HUES64 (cell line): ENCODE measurements around the gene NT5C2.
"Not testable (repeated sequence)": the region's sequence is repeated elsewhere in the genome, so short reads cannot be mapped to it uniquely, and the experiment has no call there.

Source experiments
- H3K27ac ChIP-seq: 2 replicates; pipeline ENCODE4 v1.7.0; 2013; ENCODE audit warnings: low read depth, low read length, inconsistent platforms
- H3K27me3 ChIP-seq: 2 replicates; pipeline ENCODE4 v1.6.1; 2013; ENCODE audit warnings: mild to moderate bottlenecking, low read length; ENCODE audit not compliant: insufficient read depth
- H3K36me3 ChIP-seq: 2 replicates; pipeline ENCODE4 v1.6.1; 2013; ENCODE audit warnings: mild to moderate bottlenecking, low read length; ENCODE audit not compliant: insufficient read depth
- H3K4me1 ChIP-seq: 2 replicates; pipeline ENCODE4 v1.6.1; 2013; ENCODE audit warnings: mild to moderate bottlenecking, low read length, moderate library complexity; ENCODE audit not compliant: insufficient read depth
- H3K4me3 ChIP-seq: 2 replicates; pipeline ENCODE4 v1.5.1; 2013; ENCODE audit warnings: mild to moderate bottlenecking, low read length, moderate library complexity
- H3K9ac ChIP-seq: 2 replicates; pipeline ENCODE4 v1.6.1; 2013; ENCODE audit warnings: mild to moderate bottlenecking, low read depth, low read length
- H3K9me3 ChIP-seq: 2 replicates; pipeline ENCODE4 v1.6.1; 2013; ENCODE audit warnings: low read depth, low read length; ENCODE audit not compliant: insufficient read depth
- WGBS: fragments of 150-250, 120-280 bp; methylation state at CpG from one replicate; pipeline ENCODE4 v1.1.7; 2013; ENCODE audit warnings: missing lambda C conversion rate; 5-methylcytosine and 5-hydroxymethylcytosine counted together

NT5C2 gene

DNA sequence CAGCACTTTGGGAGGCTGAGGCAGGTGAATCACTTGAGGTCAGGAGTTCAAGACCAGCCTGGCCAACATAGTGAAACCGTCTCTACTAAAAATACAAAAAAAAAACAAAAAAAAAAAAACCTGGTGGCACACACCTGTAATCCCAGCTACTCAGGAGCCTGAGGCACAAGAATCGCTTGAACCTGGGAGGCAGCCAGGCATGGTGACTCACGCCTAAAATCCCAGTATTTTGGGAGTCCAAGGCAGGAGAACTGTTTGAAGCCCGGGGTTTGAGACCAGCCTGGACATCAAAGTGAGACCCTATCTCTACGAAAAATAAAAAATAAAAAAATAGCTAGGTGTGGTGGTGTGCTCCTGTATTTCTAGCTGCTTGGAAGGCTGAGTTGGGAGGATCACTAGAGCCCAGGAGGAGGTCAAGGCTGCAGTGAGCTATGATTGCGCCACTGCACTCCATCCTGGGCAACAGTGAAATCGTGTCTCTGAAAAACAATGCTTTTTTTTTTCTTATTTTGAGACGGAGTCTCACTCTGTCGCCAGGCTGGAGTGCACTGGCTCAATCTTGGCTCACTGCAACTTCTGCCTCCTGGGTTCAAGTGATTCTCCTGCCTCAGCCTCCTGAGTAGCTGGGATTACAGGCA, 29.2 kb downstream of the NT5C2 start:
- not testable (repeated sequence) for H3K4me3 ChIP-seq, H3K27ac ChIP-seq, H3K4me1 ChIP-seq, H3K9ac ChIP-seq, H3K9me3 ChIP-seq, H3K27me3 ChIP-seq
- WGBS = 97% methylated on average over 9 of the region's 9 CpGs
- peaks cover 42% of the 10 kb centered on the region for H3K36me3 ChIP-seq

GRCh38 chr10:103157246-103157645, 35.8 kb downstream of the NT5C2 start:
- no peak overlapping the region for H3K4me3 ChIP-seq
- WGBS = 100% methylated on average over 1 of the region's 1 CpG
- H3K9ac ChIP-seq = no peak overlapping the region
- no peaks in the 10 kb centered on the region for H3K9me3 ChIP-seq
- no peaks in the 10 kb centered on the region for H3K27me3 ChIP-seq
- H3K36me3 ChIP-seq = peaks cover 17% of the 10 kb centered on the region; the same call in 1 of the 2 replicates
- no peak overlapping the region for H3K27ac ChIP-seq
- peaks cover 30% of the 10 kb centered on the region for H3K4me1 ChIP-seq

DNA sequence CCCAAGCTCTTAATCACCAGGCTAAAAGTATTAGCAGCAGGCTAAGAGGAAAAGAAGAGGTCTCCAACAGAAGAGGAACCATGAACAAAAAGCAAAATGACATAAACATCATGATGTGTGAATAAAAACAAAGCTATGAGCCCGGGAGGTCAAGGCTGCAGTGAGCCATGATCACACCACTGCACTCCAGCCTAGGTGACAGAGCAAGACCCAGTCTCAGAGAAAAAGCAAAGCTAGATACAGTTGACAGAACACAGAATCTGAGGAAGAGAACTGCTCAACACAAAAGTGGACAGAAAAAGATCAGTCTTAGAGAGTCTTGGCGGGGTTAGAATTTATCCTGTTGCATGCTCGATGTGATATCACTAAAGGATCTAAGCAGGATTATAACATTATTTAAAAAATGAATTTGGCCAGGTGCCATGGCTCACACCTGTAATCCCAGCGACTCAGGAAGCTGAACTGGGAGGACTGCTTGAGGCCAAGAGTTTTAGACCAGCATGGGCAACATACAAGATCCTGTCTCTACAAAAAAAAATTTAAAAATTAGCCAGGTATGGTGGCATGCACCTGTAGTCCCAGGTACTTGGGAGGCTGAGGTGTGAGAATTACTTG, 37.5 kb downstream of the NT5C2 start:
- H3K36me3 ChIP-seq = peaks cover 15% of the 10 kb centered on the region; the same call in 1 of the 2 replicates
- no peaks in the 10 kb centered on the region for H3K27me3 ChIP-seq
- 91% methylated on average over 4 of the region's 4 CpGs for WGBS
- H3K9ac ChIP-seq = no peak overlapping the region
- H3K4me1 ChIP-seq = peaks cover 30% of the 10 kb centered on the region
- H3K9me3 ChIP-seq = no peaks in the 10 kb centered on the region
- H3K27ac ChIP-seq = no peak overlapping the region
- no peak overlapping the region for H3K4me3 ChIP-seq

DNA sequence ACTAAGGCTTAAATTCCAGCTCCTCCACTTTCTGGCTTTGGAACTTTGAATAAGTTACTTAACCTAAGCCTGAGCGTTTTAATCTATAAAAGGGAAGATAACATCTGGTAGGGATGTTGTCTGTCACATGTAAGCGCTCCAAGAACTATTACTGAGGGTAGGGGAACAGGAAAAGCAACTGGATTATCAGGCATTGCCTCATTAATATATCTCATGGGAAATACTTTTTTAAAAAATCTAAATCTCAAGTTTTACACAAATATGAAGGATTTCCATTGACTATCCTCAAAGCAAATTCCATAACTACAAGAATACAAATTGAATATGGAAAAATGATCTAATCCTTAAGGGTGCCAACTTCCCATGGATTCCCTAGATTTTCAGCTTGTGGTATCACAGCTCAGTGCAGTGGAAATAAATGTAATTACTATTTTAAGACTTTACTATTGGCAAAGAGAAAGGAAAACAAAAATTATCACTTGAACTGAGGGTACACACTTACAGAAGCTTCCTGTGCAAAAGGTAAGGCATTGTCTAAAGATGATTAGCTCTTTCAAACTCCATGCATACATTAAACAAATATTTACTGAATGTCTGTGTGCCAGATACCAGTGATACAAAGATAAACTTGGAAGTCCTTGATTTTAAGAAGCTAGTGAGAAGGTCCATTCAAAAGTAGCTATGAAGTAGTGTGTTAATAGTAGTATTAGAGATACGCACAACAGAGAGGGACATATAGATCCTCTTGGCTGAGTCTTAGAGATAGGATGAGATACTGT, 38.4 kb downstream of the NT5C2 start:
- Histone ChIP-seq H3K4me3 (no peak overlapping the region), H3K9ac (no peak overlapping the region), H3K27me3 (no peaks in the 10 kb centered on the region), H3K9me3 (no peaks in the 10 kb centered on the region), H3K36me3 (peaks cover 12% of the 10 kb centered on the region; the same call in 1 of the 2 replicates), H3K4me1 (peaks cover 30% of the 10 kb centered on the region), H3K27ac (no peak overlapping the region)
- 81% methylated on average over 3 of the region's 3 CpGs for WGBS

DNA sequence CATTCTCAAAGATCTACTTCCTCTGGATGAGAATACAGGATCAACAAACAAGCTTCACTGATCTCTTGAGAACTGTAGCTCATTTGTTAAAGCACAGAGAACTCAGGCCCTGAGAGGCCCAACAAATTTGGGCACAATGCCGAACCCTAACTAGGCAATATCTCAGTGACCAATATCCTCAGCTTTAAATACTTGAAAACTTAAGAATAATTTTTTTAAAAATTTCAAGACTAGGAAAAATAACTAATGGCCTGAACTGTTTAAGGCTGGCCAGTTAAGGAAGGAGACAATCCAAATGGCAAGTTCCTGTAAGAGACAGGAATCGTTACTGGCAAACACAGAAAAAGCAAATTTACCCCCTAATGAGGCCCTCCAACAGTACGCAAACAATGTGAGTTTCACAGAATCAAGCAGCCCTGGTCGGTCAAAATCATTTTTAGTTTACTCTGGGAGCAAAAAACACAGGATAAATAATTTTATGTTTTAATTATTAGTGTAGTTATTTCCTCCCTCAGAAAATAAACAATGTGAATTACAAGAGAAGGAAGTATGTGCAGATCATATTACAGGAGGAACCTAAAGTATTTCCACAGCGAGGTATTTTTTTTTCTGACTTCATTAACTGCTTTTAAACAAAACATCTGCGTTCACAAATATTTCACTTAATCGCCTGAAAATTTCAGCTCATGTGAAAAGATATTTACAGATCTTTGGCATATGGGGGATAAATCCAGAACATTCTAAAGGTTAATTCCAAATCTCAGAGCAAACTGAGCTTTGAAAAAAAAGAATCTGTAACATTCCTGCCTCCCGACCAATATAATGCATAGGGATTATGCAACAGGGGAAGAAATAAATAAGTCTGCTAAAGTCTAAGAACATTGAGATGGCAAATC, 39.5 kb downstream of the NT5C2 start:
- 51% methylated on average over 7 of the region's 8 CpGs for WGBS
- peaks cover 6% of the 10 kb centered on the region; the same call in 1 of the 2 replicates for H3K36me3 ChIP-seq
- no peaks in the 10 kb centered on the region for H3K27me3 ChIP-seq
- H3K4me1 ChIP-seq = peaks cover 30% of the 10 kb centered on the region
- H3K9me3 ChIP-seq = no peaks in the 10 kb centered on the region
- H3K4me3 ChIP-seq = peak overlapping the region; percentile 15; the same call in 1 of the 2 replicates
- H3K27ac ChIP-seq = peak overlapping the region; percentile 79
- peak overlapping the region; percentile 46; the same call in 1 of the 2 replicates for H3K9ac ChIP-seq

GRCh38 chr10:103149991-103150622, 43.0 kb downstream of the NT5C2 start:
- Histone ChIP-seq H3K4me1 (peaks cover 42% of the 10 kb centered on the region), H3K36me3 (no peaks in the 10 kb centered on the region; the same call in 1 of the 2 replicates), H3K4me3 (no peak overlapping the region), H3K9ac (no peak overlapping the region), H3K27ac (no peak overlapping the region), H3K9me3 (no peaks in the 10 kb centered on the region), H3K27me3 (no peaks in the 10 kb centered on the region)
- 96% methylated on average over 1 of the region's 2 CpGs for WGBS

DNA sequence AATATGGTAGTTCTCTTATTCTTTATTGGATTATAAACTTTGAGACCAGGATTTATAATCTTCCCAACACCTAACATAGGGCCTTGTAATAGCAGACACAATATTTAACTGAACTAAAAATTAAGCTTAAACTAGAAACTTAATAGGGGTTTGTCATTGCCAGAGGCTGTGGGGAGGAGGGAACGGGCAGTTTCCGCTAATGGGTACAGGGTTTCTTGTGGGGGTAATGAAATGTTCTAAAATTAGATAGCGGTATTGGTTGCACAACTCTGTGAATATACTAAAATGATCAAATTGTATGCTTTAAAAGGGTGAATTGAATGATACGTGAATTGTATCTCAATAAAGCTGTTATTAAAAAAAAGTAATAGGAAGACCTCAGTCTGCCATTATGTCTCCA, 45.4 kb downstream of the NT5C2 start:
- Histone ChIP-seq H3K9me3 (no peaks in the 10 kb centered on the region), H3K4me1 (peaks cover 19% of the 10 kb centered on the region), H3K4me3 (no peak overlapping the region), H3K9ac (no peak overlapping the region), H3K27me3 (no peaks in the 10 kb centered on the region), H3K36me3 (no peaks in the 10 kb centered on the region; the same call in 1 of the 2 replicates), H3K27ac (no peak overlapping the region)
- 97% methylated on average over 4 of the region's 4 CpGs for WGBS

DNA sequence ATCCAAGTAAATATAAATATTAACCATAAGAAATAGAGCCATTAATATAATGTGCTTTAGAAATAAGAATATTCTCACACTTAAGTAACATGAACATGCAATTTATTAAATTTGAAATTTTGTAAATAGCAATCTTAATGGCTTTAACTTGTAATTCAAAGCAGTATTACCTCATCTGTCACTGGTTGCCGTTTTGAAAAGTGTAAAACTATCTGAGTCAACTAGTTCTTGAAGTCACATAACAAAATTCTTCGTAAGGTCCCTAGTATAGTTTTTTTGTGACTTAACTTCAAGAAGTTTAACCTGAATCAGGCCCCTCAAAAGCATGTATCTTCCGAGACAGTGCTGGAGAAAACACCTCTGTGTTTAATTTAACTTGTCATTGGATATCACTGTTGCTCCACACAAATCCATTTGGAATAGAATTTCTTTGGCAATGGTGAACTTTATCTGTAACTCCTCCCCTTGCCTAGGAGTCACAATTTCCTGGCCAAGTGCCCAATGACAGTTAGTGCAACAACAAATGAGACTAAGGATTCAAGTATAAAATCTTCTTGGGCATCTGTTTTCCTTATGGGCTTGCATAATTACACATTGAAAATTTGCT, 47.1 kb downstream of the NT5C2 start:
- Histone ChIP-seq H3K36me3 (no peaks in the 10 kb centered on the region; the same call in 1 of the 2 replicates), H3K9me3 (no peaks in the 10 kb centered on the region), H3K27ac (no peak overlapping the region), H3K4me3 (no peak overlapping the region), H3K4me1 (peaks cover 19% of the 10 kb centered on the region), H3K27me3 (no peaks in the 10 kb centered on the region), H3K9ac (no peak overlapping the region)
- 89% methylated on average over 3 of the region's 3 CpGs for WGBS

DNA sequence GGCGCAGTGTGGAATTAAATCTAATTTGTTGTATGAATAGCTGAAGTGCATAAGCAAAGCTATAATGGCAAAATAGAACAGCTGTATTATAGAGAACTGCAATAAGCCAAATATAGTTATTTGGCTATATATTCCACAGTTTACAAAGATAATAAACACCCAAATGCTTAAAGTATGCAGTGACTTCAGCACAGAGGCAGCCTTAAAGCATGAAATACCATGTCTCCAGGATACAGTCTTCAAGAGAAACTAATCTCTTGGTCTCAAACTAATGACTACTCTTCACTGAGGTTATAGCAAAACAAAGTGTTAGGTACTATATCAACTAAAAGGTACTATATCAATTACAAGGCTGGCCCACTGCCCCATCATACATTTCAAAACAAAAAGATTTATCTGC, 48.0 kb downstream of the NT5C2 start:
- no peak overlapping the region for H3K4me3 ChIP-seq
- no peak overlapping the region for H3K9ac ChIP-seq
- H3K27ac ChIP-seq = no peak overlapping the region
- 100% methylated on average over 1 of the region's 1 CpG for WGBS
- H3K36me3 ChIP-seq = peaks cover 3% of the 10 kb centered on the region; the same call in 1 of the 2 replicates
- no peaks in the 10 kb centered on the region for H3K9me3 ChIP-seq
- H3K4me1 ChIP-seq = peaks cover 19% of the 10 kb centered on the region
- H3K27me3 ChIP-seq = no peaks in the 10 kb centered on the region

DNA sequence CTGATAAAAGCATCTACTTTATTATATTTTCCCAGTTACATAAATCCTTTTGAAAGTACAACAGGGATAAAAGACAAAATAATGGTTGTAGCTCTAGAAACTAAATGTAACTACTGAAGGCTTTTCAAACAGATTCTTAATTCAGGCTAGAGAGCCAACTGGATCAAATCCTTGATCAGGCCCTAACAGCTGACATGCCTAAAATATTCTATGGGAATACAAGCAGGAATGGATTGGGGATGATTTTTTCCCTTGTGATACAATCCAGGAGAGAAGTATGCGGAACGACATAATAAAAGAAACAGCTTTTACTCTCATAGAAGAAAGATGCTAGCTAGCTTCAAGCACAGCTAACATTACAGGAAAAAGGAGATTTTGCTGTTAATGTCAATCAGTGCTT, 49.0 kb downstream of the NT5C2 start:
- 100% methylated on average over 1 of the region's 2 CpGs for WGBS
- Histone ChIP-seq H3K4me1 (peaks cover 19% of the 10 kb centered on the region), H3K9me3 (no peaks in the 10 kb centered on the region), H3K27ac (no peak overlapping the region), H3K4me3 (no peak overlapping the region), H3K36me3 (peaks cover 7% of the 10 kb centered on the region), H3K9ac (no peak overlapping the region), H3K27me3 (no peaks in the 10 kb centered on the region)
